Gastroesophageal sphincter (tissue), 3 donors: ENCODE results near the gene LDLRAD3.

Experiments
- EP300 ChIP-seq: sonication (generic); formaldehyde crosslinking; IDR thresholded peaks from one replicate; pipeline ENCODE4 v1.6.1; 2017; ENCODE audit warnings: antibody characterized with exemption, mild to moderate bottlenecking
- POLR2A ChIP-seq, 2 donors: fragments of 450-650 bp; IDR thresholded peaks; one replicate each; pipeline ENCODE4 v1.6.1; 2017; ENCODE audit warnings: antibody characterized with exemption in 2 of 2, mild to moderate bottlenecking in 2 of 2, moderate library complexity in 1 of 2
- POLR2AphosphoS5 ChIP-seq: sonication (generic); formaldehyde crosslinking; IDR thresholded peaks from one replicate; pipeline ENCODE4 v1.6.1; 2017; ENCODE audit warnings: antibody characterized with exemption
- TF ChIP-seq, protein P1 (sequence below), 4 experiments: fragments of 200-600 bp in 2 of 4; fragments of 450-650 bp in 2 of 4; sonication (generic) in 1 of 4; IDR thresholded peaks; one replicate each; pipeline ENCODE4 v1.5.1; 2017 to 2019; ENCODE audit warnings: antibody characterized with exemption in 4 of 4, mild to moderate bottlenecking in 2 of 4, moderate library complexity in 2 of 4

DNA sequence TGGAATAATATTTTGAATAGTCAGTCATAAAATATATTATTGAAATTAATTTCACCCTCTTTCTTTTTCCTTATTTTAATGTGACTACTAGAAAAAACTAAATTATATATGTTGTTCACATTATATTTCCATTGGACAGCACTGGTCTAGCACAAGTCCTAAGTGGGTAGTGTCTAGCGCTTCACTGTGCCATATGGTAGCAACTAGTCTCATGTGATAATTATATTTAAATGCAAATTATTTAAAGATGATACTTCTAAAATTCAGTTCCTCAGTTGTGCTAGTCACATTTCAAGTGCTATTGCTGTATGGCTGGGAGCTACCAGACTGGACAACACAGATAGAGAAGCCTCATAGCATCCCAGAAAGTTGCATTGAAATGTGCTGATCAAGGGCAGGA lies 19.1 kb upstream of the LDLRAD3 start:
- TF ChIP-seq, protein P1, sequence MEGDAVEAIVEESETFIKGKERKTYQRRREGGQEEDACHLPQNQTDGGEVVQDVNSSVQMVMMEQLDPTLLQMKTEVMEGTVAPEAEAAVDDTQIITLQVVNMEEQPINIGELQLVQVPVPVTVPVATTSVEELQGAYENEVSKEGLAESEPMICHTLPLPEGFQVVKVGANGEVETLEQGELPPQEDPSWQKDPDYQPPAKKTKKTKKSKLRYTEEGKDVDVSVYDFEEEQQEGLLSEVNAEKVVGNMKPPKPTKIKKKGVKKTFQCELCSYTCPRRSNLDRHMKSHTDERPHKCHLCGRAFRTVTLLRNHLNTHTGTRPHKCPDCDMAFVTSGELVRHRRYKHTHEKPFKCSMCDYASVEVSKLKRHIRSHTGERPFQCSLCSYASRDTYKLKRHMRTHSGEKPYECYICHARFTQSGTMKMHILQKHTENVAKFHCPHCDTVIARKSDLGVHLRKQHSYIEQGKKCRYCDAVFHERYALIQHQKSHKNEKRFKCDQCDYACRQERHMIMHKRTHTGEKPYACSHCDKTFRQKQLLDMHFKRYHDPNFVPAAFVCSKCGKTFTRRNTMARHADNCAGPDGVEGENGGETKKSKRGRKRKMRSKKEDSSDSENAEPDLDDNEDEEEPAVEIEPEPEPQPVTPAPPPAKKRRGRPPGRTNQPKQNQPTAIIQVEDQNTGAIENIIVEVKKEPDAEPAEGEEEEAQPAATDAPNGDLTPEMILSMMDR (IDR thresholded peaks at IDR 0.05): no peak
- no peak for TF ChIP-seq POLR2A (IDR thresholded peaks at IDR 0.05)
- no peak for TF ChIP-seq POLR2AphosphoS5
- TF ChIP-seq EP300: no peak
